SU-DHL-6 (cell line): Measurements from ENCODE around the gene SPOCD1.

ENCODE experiments used
- CTCF ChIP-seq: fragments of 200-600 bp; sonication (generic); IDR thresholded peaks from one replicate; pipeline ENCODE4 v1.5.1; 2017; ENCODE audit warnings: antibody characterized with exemption, mild to moderate bottlenecking, low read length, moderate library complexity; ENCODE audit not compliant: insufficient read depth, poor library complexity, severe bottlenecking
- EZH2phosphoT487 ChIP-seq: fragments of 200-600 bp; sonication (generic), shearing (Covaris generic); conservative IDR thresholded peaks from 2 replicates; pipeline ENCODE4 v1.6.1; 2018; ENCODE audit warnings: mild to moderate bottlenecking, antibody characterized with exemption, low read length, moderate library complexity, mixed read lengths

GRCh38 chr1:31788138-31788824 lies 27.5 kb downstream of the SPOCD1 start:
- TF ChIP-seq CTCF = no peak
- TF ChIP-seq EZH2phosphoT487 = no peak
